K562 (cell line): ENCODE measurements around the gene STAT6. TPM values are rescaled to one million over a fixed set of nuclear protein-coding genes. Genes with fewer than 3 reads are reported as not detected.

Source experiments
- ATAC-seq: fragments of 200-7000 bp; cut with Tn5 transposase; 3 replicates; pipeline ENCODE4 v1.9.1; 2020; ENCODE audit warnings: moderate library complexity
- BruUV-seq: library from RNA; stranded (reverse); fragments of 400-500 nt; replicated peaks from 2 replicates; lab custom pipeline; 2021; lab: Mats Ljungman, UMichigan
- CTCF ChIA-PET: fragments of 300-600 bp; formaldehyde crosslinking; extraction: SDS; loops from one replicate; lab custom pipeline; 2021; ENCODE audit warnings: low intra/inter-chr PET ratio; lab: Yijun Ruan, JAX
- POLR2A ChIA-PET: fragments of 300-600, 350-650 bp; sonication (Branson Sonifier 250); formaldehyde crosslinking; extraction: SDS; loops from one replicate; lab custom pipeline; 2021; ENCODE audit warnings: antibody characterized with exemption, inconsistent platforms; lab: Yijun Ruan, JAX
- DNase-seq, 4 experiments: peaks; one replicate each; pipeline versions ENCODE4 v3.0.0 to v3.0.0-alpha.2; 2011 to 2018; ENCODE audit warnings: low spot score in 3 of 4, mixed read lengths in 3 of 4; ENCODE audit errors: extremely low read depth in 1 of 4
- FAIRE-seq: peaks from 2 replicates; lab custom pipeline; 2011; peaks lifted over from hg19 to GRCh38; lab: Jason Lieb, UNC
- H2AFZ ChIP-seq: 2 replicates; pipeline ENCODE4 v1.6.0; 2011; ENCODE audit warnings: low read depth, low read length, control low read depth, inconsistent platforms
- H3K27ac ChIP-seq: fragments of 200-600 bp; 3 replicates; pipeline ENCODE4 v1.8.0; 2011; ENCODE audit warnings: low read depth, mild to moderate bottlenecking, control low read depth, inconsistent platforms, low read length, moderate library complexity, mixed read lengths; ENCODE audit errors: extremely low read depth
- H3K27me3 ChIP-seq, 2 experiments: fragments of 300-600 bp in 1 of 2; 2 replicates in 1 of 2; 3 replicates in 1 of 2; pipeline versions ENCODE4 v1.6.0 to v1.8.0; 2011; ENCODE audit warnings: inconsistent platforms in 2 of 2, low read length in 2 of 2, mild to moderate bottlenecking in 1 of 2, mixed read lengths in 1 of 2, moderate library complexity in 1 of 2; ENCODE audit not compliant: control insufficient read depth in 2 of 2, insufficient read depth in 2 of 2
- H3K36me3 ChIP-seq: fragments of 300-600 bp; 3 replicates; pipeline ENCODE4 v1.8.0; 2011; ENCODE audit warnings: mild to moderate bottlenecking, low read length, inconsistent platforms; ENCODE audit not compliant: control insufficient read depth, insufficient read depth
- H3K4me1 ChIP-seq, 2 experiments: fragments of 200-600 bp in 1 of 2; replicated peaks in 1 of 2; 2 replicates in 1 of 2; 3 replicates in 1 of 2; pipeline versions ENCODE4 v1.5.1 to v1.8.0; 2011; ENCODE audit warnings: inconsistent platforms in 2 of 2, low read length in 2 of 2, mild to moderate bottlenecking in 1 of 2, mixed read lengths in 1 of 2, moderate library complexity in 1 of 2; ENCODE audit not compliant: control insufficient read depth in 2 of 2, insufficient read depth in 2 of 2
- H3K4me2 ChIP-seq: 2 replicates; pipeline ENCODE4 v1.6.1; 2011; ENCODE audit warnings: low read length, control low read depth, inconsistent platforms, mixed read lengths; ENCODE audit not compliant: insufficient read depth
- H3K4me3 ChIP-seq: fragments of 200-600 bp; sonication (generic), shearing (Covaris generic); 2 replicates; pipeline ENCODE4 v1.5.1; 2016; ENCODE audit warnings: control low read depth, inconsistent platforms
- H3K79me2 ChIP-seq: fragments of 200-600 bp; 3 replicates; pipeline ENCODE4 v1.8.0; 2011; ENCODE audit warnings: low read length, inconsistent platforms; ENCODE audit not compliant: control insufficient read depth, insufficient read depth
- H3K9ac ChIP-seq, 2 experiments: 2 replicates each; pipeline versions ENCODE4 v1.6.0 to v1.6.1; 2011; ENCODE audit warnings: low read depth in 2 of 2, low read length in 2 of 2, control low read depth in 1 of 2, inconsistent platforms in 1 of 2, mild to moderate bottlenecking in 1 of 2, mixed read lengths in 1 of 2; ENCODE audit not compliant: insufficient read depth in 1 of 2
- H3K9me1 ChIP-seq: one replicate; pipeline ENCODE4 v1.6.0; 2011; ENCODE audit warnings: inconsistent platforms, mild to moderate bottlenecking, low read length, moderate library complexity; ENCODE audit not compliant: control insufficient read depth, insufficient read depth
- H3K9me3 ChIP-seq: replicated peaks from 2 replicates; pipeline ENCODE4 v1.5.1; 2011; ENCODE audit warnings: low read depth, low read length, inconsistent platforms; ENCODE audit not compliant: control insufficient read depth, insufficient read depth
- H4K20me1 ChIP-seq: replicated peaks from 2 replicates; pipeline ENCODE4 v1.6.1; 2011; ENCODE audit warnings: low read length, inconsistent platforms, mixed read lengths; ENCODE audit not compliant: control insufficient read depth, insufficient read depth
- PKNOX1 ChIP-seq: fragments of 450-650 bp; IDR thresholded peaks from 2 replicates; pipeline ENCODE4 v1.6.1; 2016
- SUPT5H ChIP-seq: fragments of 450-650 bp; IDR thresholded peaks from 2 replicates; pipeline ENCODE4 v1.6.1; 2016
- TRIM24 ChIP-seq, 2 experiments: fragments of 450-650 bp; IDR thresholded peaks; 2 replicates each; pipeline ENCODE4 v1.6.1; 2016
- ZNF316 ChIP-seq: fragments of 450-650 bp; IDR thresholded peaks from 2 replicates; pipeline ENCODE4 v1.6.1; 2016
- ZNF408 ChIP-seq: fragments of 250-450 bp; sonication (Bioruptor Pico); IDR thresholded peaks from 2 replicates; pipeline ENCODE4 v1.4.0; 2020; ENCODE audit warnings: low read depth, mild to moderate bottlenecking, moderate library complexity
- WGBS: fragments of 100-300 bp; shearing (Covaris generic); methylation state at CpG from one replicate; pipeline ENCODE4 v1.1.6; 2016; ENCODE audit warnings: low coverage, mixed read lengths; ENCODE audit not compliant: insufficient coverage; ENCODE audit errors: missing lambda C conversion rate; 5-methylcytosine and 5-hydroxymethylcytosine counted together
- in situ Hi-C: fragments of 300-500 bp; cut with MboI; formaldehyde crosslinking; loops from 4 replicates; pipeline ENCODE4 v1.15.0; 2018; ENCODE audit warnings: inconsistent platforms, mixed read lengths
- intact Hi-C: fragments of 100-400 bp; cut with micrococcal nuclease; formaldehyde crosslinking; loops from 2 replicates; pipeline ENCODE4 v1.14.2; 2022
- polyA plus RNA-seq, 8 experiments: library from polyadenylated mRNA; depleted of rRNA in 4 of 8; stranded (reverse) in 5 of 8; unstranded in 3 of 8; fragments of >200 nt; fragmentation: Nextera tagmentation in 2 of 8; fragmentation: Illumina TruSeq in 1 of 8; extraction: Ambion mirVana in 2 of 8; extraction: Trizol in 1 of 8; gene quantifications; 2 replicates each; pipeline versions ENCODE4 v1.2.1 to v1.2.3, GENCODE V29; 2011 to 2014; ENCODE audit warnings: inconsistent platforms in 1 of 8, missing spikeins in 1 of 8
- total RNA-seq, 7 experiments: library from RNA; depleted of rRNA in 6 of 7; stranded (reverse); fragments of >200 nt in 6 of 7; fragmentation: Illumina TruSeq in 2 of 7; extraction: Trizol in 2 of 7; gene quantifications; 2 replicates each; pipeline versions ENCODE4 v1.2.1 to v1.2.3, GENCODE V29; 2011 to 2021; ENCODE audit warnings: low replicate concordance in 1 of 7
- TF ChIP-seq, protein P1 (sequence below): sonication (generic); formaldehyde crosslinking; IDR thresholded peaks from 2 replicates; pipeline ENCODE4 v1.8.1; 2023; ENCODE audit warnings: mild to moderate bottlenecking, missing genetic modification reagents

Gene STAT6
- total and polyA plus RNA-seq, 9 of the 15 experiments (the other 6 are each of a cell fraction or from before 2014, with no cell fraction given): 2.4 to 49.5 (median 26.5) TPM

GRCh38 chr12:57156701-57157403 is 45.7 kb upstream of the STAT6 start:
- TF ChIP-seq TRIM24 (IDR thresholded peaks at IDR 0.05) (peak in 1 of 2 experiments; percentile 50; a peak in 1 of 4 replicates), ZNF316 (peak; percentile 74), SUPT5H (no peak), PKNOX1 (peak; percentile 63; the same call in 1 of the 2 replicates), ZNF408 (CRISPR knock-in tag) (no peak)
- TF ChIP-seq, protein P1, sequence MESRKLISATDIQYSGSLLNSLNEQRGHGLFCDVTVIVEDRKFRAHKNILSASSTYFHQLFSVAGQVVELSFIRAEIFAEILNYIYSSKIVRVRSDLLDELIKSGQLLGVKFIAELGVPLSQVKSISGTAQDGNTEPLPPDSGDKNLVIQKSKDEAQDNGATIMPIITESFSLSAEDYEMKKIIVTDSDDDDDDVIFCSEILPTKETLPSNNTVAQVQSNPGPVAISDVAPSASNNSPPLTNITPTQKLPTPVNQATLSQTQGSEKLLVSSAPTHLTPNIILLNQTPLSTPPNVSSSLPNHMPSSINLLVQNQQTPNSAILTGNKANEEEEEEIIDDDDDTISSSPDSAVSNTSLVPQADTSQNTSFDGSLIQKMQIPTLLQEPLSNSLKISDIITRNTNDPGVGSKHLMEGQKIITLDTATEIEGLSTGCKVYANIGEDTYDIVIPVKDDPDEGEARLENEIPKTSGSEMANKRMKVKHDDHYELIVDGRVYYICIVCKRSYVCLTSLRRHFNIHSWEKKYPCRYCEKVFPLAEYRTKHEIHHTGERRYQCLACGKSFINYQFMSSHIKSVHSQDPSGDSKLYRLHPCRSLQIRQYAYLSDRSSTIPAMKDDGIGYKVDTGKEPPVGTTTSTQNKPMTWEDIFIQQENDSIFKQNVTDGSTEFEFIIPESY (CRISPR knock-in tag): 0 out of 2 replicates have a peak, but pooled peaks have one; percentile 33
- POLR2A ChIA-PET: interaction anchor here (1.2 kb wide), 1 partner anchor 19 kb away, joined by 5 read pairs; no protein-coding TSS in a partner anchor
- BruUV-seq: no TSS peak

More at GRCh38 chr12:57156701-57157403, 45.7 kb upstream of the STAT6 start:
- in situ Hi-C loops: no loop called here
- no peaks in the 10 kb centered on the region for H3K9me3 ChIP-seq
- H3K27me3 ChIP-seq: peaks cover 31 to 50% of the 10 kb centered on the region in 2 experiments
- DNase-seq (no peak), FAIRE-seq (no peak), ATAC-seq (no peak)
- H3K27ac ChIP-seq: no peak overlapping the region
- H3K79me2 ChIP-seq: no peaks in the 10 kb centered on the region
- H3K4me1 ChIP-seq: peaks cover 8 to 11% of the 10 kb centered on the region in 2 experiments
- no peak overlapping the region for H2AFZ ChIP-seq
- H3K36me3 ChIP-seq: no peaks in the 10 kb centered on the region
- H3K9ac ChIP-seq: no peak overlapping the region; a peak in 1 of 4 replicates
- 31% methylated on average over 16 of the region's 16 CpGs for WGBS
- H4K20me1 ChIP-seq: no peaks in the 10 kb centered on the region
- CTCF ChIA-PET: interaction anchor here (0.5 kb wide), 1 partner anchor 317 kb away, joined by 3 read pairs; no protein-coding TSS in a partner anchor
- H3K4me3 ChIP-seq: no peak overlapping the region
- intact Hi-C loops: no loop called here
- no peaks in the 10 kb centered on the region for H3K9me1 ChIP-seq
- H3K4me2 ChIP-seq: no peak overlapping the region
